Measurements from ENCODE around the gene SERPINA12.
"Not testable (repeated sequence)": the region's sequence is repeated elsewhere in the genome, so short reads cannot be mapped to it uniquely, and the experiment has no call there.

SERPINA12 gene

DNA sequence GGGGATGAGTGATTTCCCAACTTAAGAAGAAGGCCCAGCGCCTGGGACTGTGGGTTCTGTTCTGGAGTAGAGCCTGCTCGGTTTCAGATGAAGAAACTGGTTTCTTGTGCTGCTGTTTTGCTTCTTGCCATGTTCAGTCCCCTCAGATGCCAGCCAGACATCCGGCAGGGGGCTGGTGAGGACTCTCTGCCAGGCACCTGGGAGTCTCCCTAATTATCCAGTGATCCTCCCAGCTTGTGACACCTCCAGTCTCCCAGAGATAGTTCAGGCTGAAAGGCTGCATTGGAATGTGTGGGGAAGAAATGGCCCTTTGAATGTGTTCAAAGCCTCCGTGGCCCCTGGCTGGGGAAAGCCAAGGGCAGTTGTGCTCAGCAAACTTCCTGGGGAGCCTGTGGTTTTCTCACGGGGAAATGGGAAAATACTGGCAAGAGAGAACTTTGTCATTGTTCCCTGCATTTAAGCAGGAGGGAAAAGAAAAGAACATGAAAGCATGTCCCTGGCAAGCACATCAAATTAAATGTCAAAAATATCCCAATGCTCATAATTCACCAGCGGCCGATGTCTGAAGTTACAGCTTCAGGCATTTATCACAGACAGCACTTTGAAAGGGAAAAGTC lies 8.5 kb upstream of the SERPINA12 start:
- Mint-ChIP-seq H3K27me3 (ENCODE audit: low read depth, poor library complexity) (peaks cover 6% of the 10 kb centered on the region), H3K9me3 (no peaks in the 10 kb centered on the region), H3K4me3 (no peak overlapping the region), H3K36me3 (ENCODE audit: low read depth) (no peaks in the 10 kb centered on the region), H3K27ac (no peak overlapping the region), H3K4me1 (no peaks in the 10 kb centered on the region)
- no peak for DNase-seq
- TF ChIP-seq, protein P1, sequence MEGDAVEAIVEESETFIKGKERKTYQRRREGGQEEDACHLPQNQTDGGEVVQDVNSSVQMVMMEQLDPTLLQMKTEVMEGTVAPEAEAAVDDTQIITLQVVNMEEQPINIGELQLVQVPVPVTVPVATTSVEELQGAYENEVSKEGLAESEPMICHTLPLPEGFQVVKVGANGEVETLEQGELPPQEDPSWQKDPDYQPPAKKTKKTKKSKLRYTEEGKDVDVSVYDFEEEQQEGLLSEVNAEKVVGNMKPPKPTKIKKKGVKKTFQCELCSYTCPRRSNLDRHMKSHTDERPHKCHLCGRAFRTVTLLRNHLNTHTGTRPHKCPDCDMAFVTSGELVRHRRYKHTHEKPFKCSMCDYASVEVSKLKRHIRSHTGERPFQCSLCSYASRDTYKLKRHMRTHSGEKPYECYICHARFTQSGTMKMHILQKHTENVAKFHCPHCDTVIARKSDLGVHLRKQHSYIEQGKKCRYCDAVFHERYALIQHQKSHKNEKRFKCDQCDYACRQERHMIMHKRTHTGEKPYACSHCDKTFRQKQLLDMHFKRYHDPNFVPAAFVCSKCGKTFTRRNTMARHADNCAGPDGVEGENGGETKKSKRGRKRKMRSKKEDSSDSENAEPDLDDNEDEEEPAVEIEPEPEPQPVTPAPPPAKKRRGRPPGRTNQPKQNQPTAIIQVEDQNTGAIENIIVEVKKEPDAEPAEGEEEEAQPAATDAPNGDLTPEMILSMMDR (IDR thresholded peaks at IDR 0.05) = no peak

DNA sequence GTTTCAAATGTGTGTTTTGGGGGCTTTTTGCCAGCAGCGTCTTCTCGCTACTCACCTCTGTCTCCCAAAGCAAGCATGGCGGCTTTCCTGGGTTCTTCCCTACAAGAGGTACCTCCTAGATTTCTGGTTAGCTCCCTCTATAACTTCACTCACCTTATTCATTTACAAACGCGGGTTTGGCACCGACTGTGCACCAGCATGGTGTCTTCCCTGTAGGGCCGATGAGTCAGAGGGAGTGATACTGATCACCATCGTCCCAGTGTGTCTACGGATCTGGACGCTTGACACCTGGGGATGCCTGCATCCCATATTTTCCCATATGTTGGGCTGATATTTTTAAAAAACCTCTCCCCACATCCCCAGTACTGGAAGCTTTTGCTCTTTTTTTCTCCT lies 8.0 kb upstream of the SERPINA12 start:
- H3K27ac Mint-ChIP-seq = no peak overlapping the region
- peaks cover 6% of the 10 kb centered on the region for H3K27me3 Mint-ChIP-seq (ENCODE audit: low read depth, poor library complexity)
- no peaks in the 10 kb centered on the region for H3K9me3 Mint-ChIP-seq
- TF ChIP-seq, protein P1 (IDR thresholded peaks at IDR 0.05) = no peak
- no peaks in the 10 kb centered on the region for H3K36me3 Mint-ChIP-seq (ENCODE audit: low read depth)
- DNase-seq = no peak
- H3K4me3 Mint-ChIP-seq = no peak overlapping the region
- no peaks in the 10 kb centered on the region for H3K4me1 Mint-ChIP-seq

DNA sequence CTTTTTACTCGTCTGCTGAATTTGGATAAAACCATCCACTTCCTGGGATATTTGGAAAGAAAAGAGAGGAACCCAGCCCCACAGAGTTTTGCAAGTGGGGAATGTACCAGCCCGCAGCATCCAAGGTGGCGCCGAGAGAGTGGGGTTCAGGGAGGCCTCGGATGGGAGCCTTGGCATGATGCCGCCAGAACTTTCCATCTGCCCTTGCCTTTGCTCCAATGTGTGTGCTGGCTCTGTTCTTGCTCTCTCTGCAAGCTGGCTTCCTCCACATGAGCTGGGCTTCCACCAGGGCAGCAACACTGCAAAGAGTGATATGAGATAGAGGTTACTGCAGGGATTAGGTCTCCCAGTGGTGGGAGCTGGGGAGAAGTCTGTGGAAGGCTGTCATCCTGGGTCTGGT lies 6.6 kb upstream of the SERPINA12 start:
- peaks cover 3% of the 10 kb centered on the region for H3K27me3 Mint-ChIP-seq (ENCODE audit: low read depth, poor library complexity)
- TF ChIP-seq, protein P1 (IDR thresholded peaks at IDR 0.05) = no peak
- DNase-seq = no peak
- no peaks in the 10 kb centered on the region for H3K4me1 Mint-ChIP-seq
- H3K9me3 Mint-ChIP-seq = no peaks in the 10 kb centered on the region
- no peak overlapping the region for H3K4me3 Mint-ChIP-seq
- H3K36me3 Mint-ChIP-seq (ENCODE audit: low read depth) = no peaks in the 10 kb centered on the region
- no peak overlapping the region for H3K27ac Mint-ChIP-seq

DNA sequence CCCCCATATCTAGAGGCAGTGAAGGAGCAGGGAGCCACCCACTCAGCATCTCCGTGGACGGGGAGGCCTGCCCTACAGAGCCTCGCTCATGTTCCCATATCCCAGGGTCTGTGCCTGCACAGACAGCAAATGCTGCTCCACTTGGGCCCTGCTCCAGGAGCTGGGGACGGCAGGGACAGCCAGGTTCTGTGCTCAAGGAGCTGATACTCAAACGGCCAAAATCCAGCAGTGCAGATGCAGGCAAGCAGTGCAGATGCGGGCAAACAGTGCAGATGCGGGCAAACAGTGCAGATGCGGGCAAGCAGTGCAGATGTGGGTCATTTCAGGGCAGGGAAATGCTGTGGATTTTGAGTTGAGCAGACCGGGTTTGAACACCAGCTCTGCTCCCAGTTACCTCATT lies 6.2 kb upstream of the SERPINA12 start:
- Mint-ChIP-seq H3K27ac (no peak overlapping the region), H3K4me3 (no peak overlapping the region), H3K27me3 (ENCODE audit: low read depth, poor library complexity) (peaks cover 5% of the 10 kb centered on the region), H3K36me3 (ENCODE audit: low read depth) (no peaks in the 10 kb centered on the region), H3K4me1 (no peaks in the 10 kb centered on the region), H3K9me3 (no peaks in the 10 kb centered on the region)
- TF ChIP-seq, protein P1 (IDR thresholded peaks at IDR 0.05) = no peak
- DNase-seq = no peak

DNA sequence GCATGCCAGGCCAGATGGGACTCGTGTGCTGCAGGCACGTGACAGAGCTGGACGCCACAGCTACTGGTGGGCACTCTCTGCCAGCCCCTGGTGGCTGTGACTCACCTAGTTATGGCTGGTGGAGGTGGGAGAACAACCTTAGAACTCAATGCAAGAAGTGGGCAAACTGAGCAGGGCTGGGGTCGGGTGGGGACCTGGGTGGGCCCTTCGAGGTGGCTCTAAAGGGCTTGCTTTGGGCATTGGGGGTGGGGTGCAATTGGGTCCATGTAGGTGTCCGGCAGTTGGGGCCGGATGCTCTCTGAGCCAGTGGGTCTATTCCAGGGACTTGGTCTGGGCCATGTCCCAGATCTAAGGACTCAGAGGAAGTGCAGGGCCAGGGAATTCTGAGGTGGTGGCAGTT lies 5.1 kb upstream of the SERPINA12 start:
- Mint-ChIP-seq H3K4me1 (no peaks in the 10 kb centered on the region), H3K4me3 (no peak overlapping the region), H3K27ac (no peak overlapping the region), H3K27me3 (ENCODE audit: low read depth, poor library complexity) (peaks cover 11% of the 10 kb centered on the region), H3K36me3 (ENCODE audit: low read depth) (no peaks in the 10 kb centered on the region), H3K9me3 (no peaks in the 10 kb centered on the region)
- TF ChIP-seq, protein P1 (IDR thresholded peaks at IDR 0.05) = no peak
- no peak for DNase-seq

DNA sequence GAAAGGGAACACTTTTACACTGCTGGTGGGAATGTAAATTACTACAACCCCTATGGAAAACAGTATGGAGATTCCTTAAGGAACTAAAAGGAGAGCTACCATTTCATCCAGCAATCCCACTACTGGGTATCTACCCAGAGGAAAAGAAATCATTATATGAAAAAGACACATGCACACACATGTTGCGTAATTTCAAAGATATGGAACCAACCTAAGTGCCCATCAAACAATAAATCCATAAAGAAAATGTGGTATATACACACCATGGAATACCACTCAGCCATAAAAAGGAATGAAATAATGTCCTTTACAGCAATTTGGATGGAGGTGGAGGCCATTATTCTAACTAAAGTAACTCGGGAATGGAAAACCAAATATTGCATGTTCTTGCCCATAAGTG lies 1.2 kb upstream of the SERPINA12 start:
- not testable (repeated sequence) for DNase-seq; H3K9me3 Mint-ChIP-seq; H3K4me1 Mint-ChIP-seq; H3K36me3 Mint-ChIP-seq (ENCODE audit: low read depth); H3K4me3 Mint-ChIP-seq; H3K27ac Mint-ChIP-seq
- peaks cover 17% of the 10 kb centered on the region for H3K27me3 Mint-ChIP-seq (ENCODE audit: low read depth, poor library complexity)
